GM12878 (cell line): Measurements from ENCODE around the gene GSTP1. TPM values are rescaled to one million over a fixed set of nuclear protein-coding genes. Genes with fewer than 3 reads are reported as not detected.
"Not testable (repeated sequence)": the region's sequence is repeated elsewhere in the genome, so short reads cannot be mapped to it uniquely, and the experiment has no call there.

ENCODE experiments used
- ATAC-seq: fragments of 200-7000 bp; cut with Tn5 transposase; 3 replicates; pipeline ENCODE4 v1.9.1; 2020; ENCODE audit warnings: mild to moderate bottlenecking, moderate library complexity
- BruUV-seq: library from RNA; stranded (reverse); fragments of 400-500 nt; replicated peaks from 2 replicates; lab custom pipeline; 2021; lab: Mats Ljungman, UMichigan
- CTCF ChIA-PET: fragments of 300-600 bp; sonication (Branson Sonifier 250); formaldehyde crosslinking; extraction: SDS; loops from one replicate; lab custom pipeline; 2021; ENCODE audit warnings: inconsistent platforms; lab: Yijun Ruan, JAX
- POLR2A ChIA-PET: fragments of 350-600 bp; formaldehyde crosslinking; extraction: SDS; loops from one replicate; lab custom pipeline; 2021; ENCODE audit warnings: inconsistent platforms; lab: Charles Lee
- RAD21 ChIA-PET: fragments of 300-600 bp; sonication (Branson Sonifier 250); formaldehyde crosslinking; loops from one replicate; lab custom pipeline; 2023; ENCODE audit warnings: antibody characterized with exemption; ENCODE audit not compliant: unreplicated experiment; lab: Charles Lee
- SMC1A ChIA-PET: fragments of 300-600 bp; sonication (Branson Sonifier 250); formaldehyde crosslinking; loops from one replicate; lab custom pipeline; 2023; ENCODE audit not compliant: unreplicated experiment, uncharacterized antibody; lab: Charles Lee
- DNase-seq: peaks from one replicate; pipeline ENCODE4 v3.0.0-alpha.2; 2011; ENCODE audit warnings: low read depth, low spot score
- FAIRE-seq: peaks from 3 replicates; lab custom pipeline; 2011; peaks lifted over from hg19 to GRCh38; lab: Jason Lieb, UNC
- H2AFZ ChIP-seq: 2 replicates; pipeline ENCODE4 v1.6.0; 2011; ENCODE audit warnings: low read depth, low read length, control low read depth; ENCODE audit not compliant: control insufficient read depth
- H3K27ac ChIP-seq: 2 replicates; pipeline ENCODE4 v1.5.1; 2011; ENCODE audit warnings: control low read depth; ENCODE audit not compliant: control insufficient read depth, insufficient read depth
- H3K27me3 ChIP-seq, 2 experiments: replicated peaks in 1 of 2; 2 replicates each; pipeline versions ENCODE4 v1.6.0 to v1.6.1; 2011; ENCODE audit warnings: low read length in 1 of 2; ENCODE audit not compliant: control insufficient read depth in 2 of 2, insufficient read depth in 2 of 2
- H3K36me3 ChIP-seq, 2 experiments: 2 replicates each; pipeline ENCODE4 v1.5.1; 2011; ENCODE audit warnings: low read length in 1 of 2; ENCODE audit not compliant: control insufficient read depth in 2 of 2, insufficient read depth in 2 of 2
- H3K4me1 ChIP-seq: 2 replicates; pipeline ENCODE4 v1.6.1; 2011; ENCODE audit warnings: mild to moderate bottlenecking, low read length, moderate library complexity, mixed read lengths; ENCODE audit not compliant: control insufficient read depth, insufficient read depth
- H3K4me2 ChIP-seq: 2 replicates; pipeline ENCODE4 v1.6.0; 2011; ENCODE audit warnings: control low read depth; ENCODE audit not compliant: control insufficient read depth, insufficient read depth
- H3K4me3 ChIP-seq: fragments of 200-600 bp; sonication (generic); 2 replicates; pipeline ENCODE4 v1.5.1; 2016
- H3K79me2 ChIP-seq: 2 replicates; pipeline ENCODE4 v1.6.0; 2011; ENCODE audit warnings: low read length; ENCODE audit not compliant: control insufficient read depth, insufficient read depth
- H3K9ac ChIP-seq: 2 replicates; pipeline ENCODE4 v1.8.0; 2011; ENCODE audit warnings: low read length, control low read depth, mixed read lengths; ENCODE audit not compliant: control insufficient read depth, insufficient read depth
- H3K9me3 ChIP-seq: replicated peaks from 3 replicates; pipeline ENCODE4 v1.5.1; 2011; ENCODE audit warnings: mild to moderate bottlenecking, low read length; ENCODE audit not compliant: control insufficient read depth, insufficient read depth
- H4K20me1 ChIP-seq: 2 replicates; pipeline ENCODE4 v1.6.0; 2011; ENCODE audit not compliant: control insufficient read depth, insufficient read depth
- ESRRA ChIP-seq: IDR thresholded peaks from 2 replicates; pipeline ENCODE4 v1.6.1; 2012; ENCODE audit warnings: mild to moderate bottlenecking, low read length, improper control_type of control experiment
- NR2F1 ChIP-seq: fragments of 450-650 bp; conservative IDR thresholded peaks from 2 replicates; pipeline ENCODE4 v1.6.1; 2017; ENCODE audit warnings: mild to moderate bottlenecking
- WGBS: methylation state at CpG from one replicate; pipeline ENCODE4 v1.1.6; 2016; ENCODE audit warnings: low lambda C conversion rate; ENCODE audit not compliant: insufficient replicate concordance, insufficient coverage; ENCODE audit errors: missing lambda C conversion rate; 5-methylcytosine and 5-hydroxymethylcytosine counted together
- in situ Hi-C: fragments of 300-500 bp; cut with MboI; formaldehyde crosslinking; loops from 9 replicates; pipeline ENCODE4 v1.14.3; 2018; ENCODE audit warnings: mixed read lengths
- intact Hi-C: fragments of 100-400 bp; cut with micrococcal nuclease; formaldehyde crosslinking; loops from one replicate; pipeline ENCODE4 v1.14.2; 2022; ENCODE audit not compliant: unreplicated experiment
- polyA plus RNA-seq, 11 experiments: library from polyadenylated mRNA; depleted of rRNA in 4 of 11; unstranded in 6 of 11; stranded (reverse) in 5 of 11; fragments of >200 nt; fragmentation: Nextera tagmentation in 4 of 11; fragmentation: Illumina TruSeq in 1 of 11; extraction: Ambion mirVana in 4 of 11; extraction: Trizol in 1 of 11; gene quantifications; 1 replicate in 1 of 11; 2 replicates in 10 of 11; pipeline versions ENCODE4 v1.2.1 to v1.2.3, GENCODE V29; 2011 to 2016; ENCODE audit warnings: inconsistent platforms in 2 of 11, missing spikeins in 2 of 11, low read depth in 1 of 11
- total RNA-seq, 4 experiments: library from RNA; depleted of rRNA in 3 of 4; stranded (reverse); fragments of >200 nt in 3 of 4; fragmentation: Illumina TruSeq in 1 of 4; extraction: Trizol in 1 of 4; gene quantifications; 2 replicates each; pipeline versions ENCODE4 v1.2.1 to v1.2.3, GENCODE V29; 2013 to 2021
- TF ChIP-seq, protein P1 (sequence below): fragments of 450-650 bp; IDR thresholded peaks from 2 replicates; pipeline ENCODE4 v1.6.1; 2016; ENCODE audit warnings: mild to moderate bottlenecking

The GSTP1 gene
- total and polyA plus RNA-seq, 10 of the 15 experiments (the other 5 are each of a cell fraction or from before 2014, with no cell fraction given) = 469 to 1,788 (median 955) TPM

DNA sequence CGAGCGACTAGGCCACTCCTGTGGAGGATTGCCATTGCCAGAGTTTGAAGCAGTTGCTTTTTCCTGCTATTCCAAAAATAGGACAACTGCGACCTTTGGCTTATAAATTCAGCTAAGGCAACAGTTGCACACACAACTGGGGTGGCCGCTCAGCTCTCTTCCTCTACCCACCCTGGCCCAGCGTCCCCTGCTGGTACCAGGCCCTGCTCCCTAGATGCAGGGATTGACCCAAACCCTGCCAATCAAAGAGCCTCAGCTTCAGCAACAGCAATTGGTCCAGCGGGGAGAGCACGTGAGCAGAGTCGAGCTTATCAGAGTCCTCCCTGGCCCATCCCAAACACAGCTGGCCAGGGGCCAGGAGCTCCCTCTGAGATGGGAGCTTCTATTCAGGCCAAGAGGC, 38.3 kb upstream of the GSTP1 start:
- H2AFZ ChIP-seq = no peak overlapping the region
- RAD21 ChIA-PET = no interaction called here
- POLR2A ChIA-PET = no interaction called here
- FAIRE-seq (no peak), DNase-seq (no peak)
- intact Hi-C loops (no loop called here), in situ Hi-C loops (no loop called here)
- H3K79me2 ChIP-seq = no peaks in the 10 kb centered on the region
- H3K27me3 ChIP-seq = no peaks in the 10 kb centered on the region
- CTCF ChIA-PET = no interaction called here
- SMC1A ChIA-PET = no interaction called here
- 69% methylated on average over 8 of the region's 8 CpGs for WGBS
- H3K27ac ChIP-seq = no peak overlapping the region
- no peak overlapping the region for H3K4me2 ChIP-seq
- H4K20me1 ChIP-seq = no peaks in the 10 kb centered on the region
- TF ChIP-seq, protein P1, sequence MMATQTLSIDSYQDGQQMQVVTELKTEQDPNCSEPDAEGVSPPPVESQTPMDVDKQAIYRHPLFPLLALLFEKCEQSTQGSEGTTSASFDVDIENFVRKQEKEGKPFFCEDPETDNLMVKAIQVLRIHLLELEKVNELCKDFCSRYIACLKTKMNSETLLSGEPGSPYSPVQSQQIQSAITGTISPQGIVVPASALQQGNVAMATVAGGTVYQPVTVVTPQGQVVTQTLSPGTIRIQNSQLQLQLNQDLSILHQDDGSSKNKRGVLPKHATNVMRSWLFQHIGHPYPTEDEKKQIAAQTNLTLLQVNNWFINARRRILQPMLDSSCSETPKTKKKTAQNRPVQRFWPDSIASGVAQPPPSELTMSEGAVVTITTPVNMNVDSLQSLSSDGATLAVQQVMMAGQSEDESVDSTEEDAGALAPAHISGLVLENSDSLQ = peak; percentile 33; the same call in 1 of the 2 replicates
- TF ChIP-seq NR2F1 (no peak), ESRRA (no peak)
- TF ChIP-seq, all 136 proteins: peak for 1
- no peak overlapping the region for H3K4me3 ChIP-seq
- H3K9ac ChIP-seq = no peak overlapping the region
- no peaks in the 10 kb centered on the region for H3K4me1 ChIP-seq
- no peaks in the 10 kb centered on the region for H3K36me3 ChIP-seq
- H3K9me3 ChIP-seq = no peaks in the 10 kb centered on the region; the same call in 2 of the 3 replicates
- no peak for ATAC-seq
- no TSS peak for BruUV-seq

DNA sequence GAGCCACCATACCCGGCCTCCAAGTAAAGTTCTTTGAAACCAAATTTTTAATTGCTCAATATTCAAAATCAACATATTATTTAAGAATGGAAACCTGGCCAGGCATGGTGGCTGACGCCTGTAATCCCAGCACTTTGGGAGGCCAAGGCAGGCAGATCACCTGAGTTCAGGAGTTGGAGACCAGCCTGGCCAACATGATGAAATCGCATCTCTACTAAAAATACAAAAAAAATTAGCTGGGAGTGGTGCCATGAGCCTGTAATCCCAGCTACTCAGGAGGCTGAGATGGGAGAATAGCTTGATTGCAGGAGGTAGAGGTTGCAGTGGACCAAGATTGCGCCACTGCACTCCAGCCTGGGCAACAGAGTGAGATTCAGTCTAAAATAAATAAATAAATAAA, 35.5 kb upstream of the GSTP1 start:
- DNase-seq, in situ Hi-C loops, H4K20me1 ChIP-seq, H3K36me3 ChIP-seq, POLR2A ChIA-PET, H3K79me2 ChIP-seq, H3K27me3 ChIP-seq, BruUV-seq, CTCF ChIA-PET, FAIRE-seq, H3K27ac ChIP-seq, H2AFZ ChIP-seq, H3K4me1 ChIP-seq, H3K9ac ChIP-seq, H3K4me2 ChIP-seq, ATAC-seq, intact Hi-C loops, H3K4me3 ChIP-seq: not testable (repeated sequence)
- SMC1A ChIA-PET = interaction anchor here (1.0 kb wide), 1 partner anchor 166 kb away, joined by 3 read pairs; no protein-coding TSS in a partner anchor
- peaks cover 12% of the 10 kb centered on the region; the same call in 2 of the 3 replicates for H3K9me3 ChIP-seq
- RAD21 ChIA-PET = interaction anchor here (1.0 kb wide), 1 partner anchor 10 kb away, joined by 3 read pairs; no protein-coding TSS in a partner anchor
- WGBS = 14% methylated on average over 4 of the region's 4 CpGs
